ENCODE results near the gene PUS1.

Gene PUS1

DNA sequence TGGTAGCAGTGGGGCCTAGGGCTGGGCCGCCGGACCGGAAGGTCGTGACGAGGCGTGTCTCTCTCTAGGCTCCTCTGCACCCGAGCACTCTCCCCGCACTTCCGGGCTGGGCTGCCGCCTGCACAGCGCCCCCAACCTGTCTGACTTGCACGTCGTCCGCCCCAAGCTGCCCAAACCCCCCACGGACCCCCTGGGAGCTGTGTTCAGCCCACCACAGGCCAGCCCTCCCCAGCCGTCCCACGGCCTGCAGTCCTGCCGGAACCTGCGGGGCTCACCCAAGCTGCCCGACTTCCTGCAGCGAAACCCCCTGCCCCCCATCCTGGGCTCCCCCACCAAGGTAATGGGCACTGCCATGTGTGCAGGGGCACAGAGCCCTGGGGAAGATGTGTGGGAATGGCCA is 13.3 kb upstream of the PUS1 start:
- H3K27ac Mint-ChIP-seq = no peak overlapping the region

DNA sequence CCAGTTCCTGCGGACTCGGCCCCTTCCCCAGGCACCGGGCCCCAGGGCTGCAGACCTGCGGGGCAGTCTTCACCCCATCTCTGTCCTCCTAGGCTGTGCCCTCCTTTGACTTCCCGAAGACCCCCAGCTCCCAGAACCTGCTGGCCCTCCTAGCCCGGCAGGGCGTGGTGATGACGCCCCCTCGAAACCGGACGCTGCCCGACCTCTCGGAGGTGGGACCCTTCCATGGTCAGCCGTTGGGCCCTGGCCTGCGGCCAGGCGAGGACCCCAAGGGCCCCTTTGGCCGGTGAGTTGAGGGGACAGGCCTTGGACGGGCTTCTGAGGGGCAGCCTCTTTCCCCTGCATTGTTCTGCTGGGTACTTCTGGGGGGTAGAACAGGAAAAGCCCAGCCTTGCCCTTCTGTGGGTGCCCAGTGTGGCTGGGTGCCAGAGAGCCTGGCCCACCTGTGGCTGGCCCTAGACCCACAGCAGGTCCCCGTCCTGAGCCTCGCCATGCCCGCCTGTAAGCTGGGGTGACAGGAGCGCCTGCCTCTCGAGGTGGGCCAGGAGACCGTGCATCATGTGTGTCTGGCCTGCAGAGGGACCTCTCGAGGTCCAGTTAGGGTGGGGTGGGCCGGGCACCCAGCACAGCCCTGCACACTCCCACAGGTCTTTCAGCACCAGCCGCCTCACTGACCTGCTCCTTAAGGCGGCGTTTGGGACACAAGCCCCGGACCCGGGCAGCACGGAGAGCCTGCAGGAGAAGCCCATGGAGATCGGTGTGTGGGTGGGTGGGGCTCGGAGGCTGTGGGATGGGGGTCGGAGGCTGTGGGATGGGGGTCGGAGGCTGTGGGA is 12.6 kb upstream of the PUS1 start:
- Mint-ChIP-seq H3K9me3 (no peaks in the 10 kb centered on the region), H3K27ac (no peak overlapping the region), H3K36me3 (ENCODE audit: insufficient read depth) (peaks cover 57% of the 10 kb centered on the region), H3K4me3 (no peak overlapping the region), H3K4me1 (ENCODE audit: low read depth in 2 of 2) (no peaks in the 10 kb centered on the region), H3K27me3 (no peaks in the 10 kb centered on the region)
- no peak for ATAC-seq (replicated peaks)
- no peak for DNase-seq

More for the DNA sequence above, 13.3 kb upstream of the PUS1 start:
- ATAC-seq (replicated peaks) (no peak), DNase-seq (no peak)
- no peaks in the 10 kb centered on the region for H3K27me3 Mint-ChIP-seq
- H3K36me3 Mint-ChIP-seq (ENCODE audit: insufficient read depth) = peaks cover 56% of the 10 kb centered on the region
- H3K9me3 Mint-ChIP-seq = no peaks in the 10 kb centered on the region
- no peaks in the 10 kb centered on the region for H3K4me1 Mint-ChIP-seq (ENCODE audit: low read depth in 2 of 2)
- no peak overlapping the region for H3K4me3 Mint-ChIP-seq

DNA sequence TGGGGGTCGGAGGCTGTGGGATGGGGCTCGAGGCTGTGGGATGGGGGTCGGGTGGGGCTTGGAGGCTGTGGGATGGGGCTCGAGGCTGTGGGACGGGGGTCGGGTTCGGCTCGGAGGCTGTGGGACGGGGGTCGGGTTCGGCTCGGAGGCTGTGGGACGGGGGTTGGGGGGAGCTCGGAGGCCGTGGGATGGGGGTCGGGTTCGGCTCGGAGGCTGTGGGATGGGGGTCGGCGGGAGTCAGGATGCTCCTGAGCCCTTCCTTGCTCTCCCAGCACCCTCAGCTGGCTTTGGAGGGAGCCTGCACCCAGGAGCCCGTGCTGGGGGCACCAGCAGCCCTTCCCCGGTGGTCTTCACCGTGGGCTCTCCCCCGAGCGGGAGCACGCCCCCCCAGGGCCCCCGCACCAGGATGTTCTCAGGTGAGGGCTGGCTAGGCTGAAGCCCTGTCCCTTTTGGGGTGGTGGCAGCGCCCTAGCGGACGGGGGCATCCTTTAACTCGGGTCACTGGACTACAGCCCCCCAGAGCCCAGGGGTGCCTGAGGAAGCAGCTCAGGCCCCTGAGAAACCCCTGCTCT is 11.9 kb upstream of the PUS1 start:
- ATAC-seq (replicated peaks) (no peak), DNase-seq (no peak)
- H3K4me1 Mint-ChIP-seq (ENCODE audit: low read depth in 2 of 2) = no peaks in the 10 kb centered on the region
- H3K4me3 Mint-ChIP-seq = no peak overlapping the region
- no peaks in the 10 kb centered on the region for H3K9me3 Mint-ChIP-seq
- H3K27ac Mint-ChIP-seq = no peak overlapping the region
- peaks cover 64% of the 10 kb centered on the region for H3K36me3 Mint-ChIP-seq (ENCODE audit: insufficient read depth)
- H3K27me3 Mint-ChIP-seq = no peaks in the 10 kb centered on the region

DNA sequence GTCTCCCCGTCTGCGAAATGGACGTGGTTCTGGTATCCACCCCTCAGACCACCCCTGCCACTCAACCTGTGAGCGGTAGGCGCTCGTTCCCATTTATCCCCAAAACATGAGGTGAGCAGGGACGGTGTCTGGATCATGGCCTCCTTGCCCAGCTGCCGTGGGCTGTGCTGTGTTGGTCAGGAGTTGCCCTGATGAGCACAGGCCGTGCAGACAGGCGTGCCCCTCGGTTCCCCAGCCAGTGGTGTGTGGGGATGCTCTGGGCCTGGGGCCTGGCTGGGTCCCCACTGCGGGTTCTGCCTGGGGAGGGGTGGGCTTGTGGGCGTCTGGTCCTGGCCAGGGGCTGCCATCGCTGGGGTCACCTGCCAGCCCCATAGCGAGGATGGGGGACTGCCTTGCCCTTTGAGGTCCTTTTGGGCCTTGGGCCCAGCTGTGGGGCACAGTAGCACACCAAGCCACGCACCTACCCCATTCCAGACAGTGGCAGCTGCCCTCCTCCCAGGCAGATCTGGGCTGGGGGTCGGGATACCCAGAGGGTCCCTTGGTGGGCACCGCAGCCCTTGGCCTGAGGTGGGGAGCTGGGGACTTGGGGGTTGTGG is 11.3 kb upstream of the PUS1 start:
- H3K9me3 Mint-ChIP-seq = no peaks in the 10 kb centered on the region
- H3K36me3 Mint-ChIP-seq (ENCODE audit: insufficient read depth) = peaks cover 63% of the 10 kb centered on the region
- H3K27ac Mint-ChIP-seq = peak overlapping the region in 1 of 2 donors; percentile 60
- no peak for DNase-seq
- no peak for ATAC-seq (replicated peaks)
- no peaks in the 10 kb centered on the region for H3K27me3 Mint-ChIP-seq
- no peaks in the 10 kb centered on the region for H3K4me1 Mint-ChIP-seq (ENCODE audit: low read depth in 2 of 2)
- H3K4me3 Mint-ChIP-seq = no peak overlapping the region

DNA sequence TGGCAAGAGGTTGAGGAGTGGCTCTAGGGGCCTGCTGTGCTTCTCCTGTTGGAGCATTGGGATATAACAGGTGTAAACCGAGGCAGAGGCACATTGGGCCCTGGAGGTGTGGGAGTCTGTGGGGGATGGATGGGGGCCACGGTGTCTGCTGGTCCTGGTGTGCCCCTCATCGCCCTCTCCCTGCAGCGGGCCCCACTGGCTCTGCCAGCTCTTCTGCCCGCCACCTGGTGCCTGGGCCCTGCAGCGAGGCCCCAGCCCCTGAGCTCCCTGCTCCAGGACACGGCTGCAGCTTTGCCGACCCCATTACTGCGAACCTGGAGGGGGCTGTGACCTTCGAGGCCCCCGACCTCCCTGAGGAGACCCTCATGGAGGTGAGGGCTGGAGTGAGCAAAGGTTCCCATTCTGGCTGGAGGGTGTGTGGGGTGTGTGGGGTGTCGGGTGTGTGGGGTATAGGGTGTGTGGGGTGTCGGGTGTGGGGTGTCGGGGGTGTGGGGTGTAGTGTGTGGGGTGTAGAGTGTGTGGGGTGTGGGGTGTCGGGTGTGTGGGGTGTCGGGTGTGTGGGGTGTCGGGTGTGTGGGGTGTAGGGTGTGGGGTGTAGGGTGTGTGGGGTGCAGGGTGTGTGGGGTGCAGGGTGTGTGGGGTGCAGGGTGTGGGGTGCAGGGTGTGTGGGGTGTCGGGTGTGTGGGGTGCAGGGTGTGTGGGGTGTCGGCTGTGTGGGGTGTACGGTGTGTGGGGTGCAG is 10.6 kb upstream of the PUS1 start:
- H3K9me3 Mint-ChIP-seq = no peaks in the 10 kb centered on the region
- H3K4me1 Mint-ChIP-seq (ENCODE audit: low read depth in 2 of 2) = no peaks in the 10 kb centered on the region
- ATAC-seq (replicated peaks) = peak; percentile 39
- H3K27me3 Mint-ChIP-seq = no peaks in the 10 kb centered on the region
- H3K27ac Mint-ChIP-seq = peak overlapping the region in 1 of 2 donors; percentile 60
- H3K4me3 Mint-ChIP-seq = no peak overlapping the region
- no peak for DNase-seq
- peaks cover 63% of the 10 kb centered on the region for H3K36me3 Mint-ChIP-seq (ENCODE audit: insufficient read depth)

DNA sequence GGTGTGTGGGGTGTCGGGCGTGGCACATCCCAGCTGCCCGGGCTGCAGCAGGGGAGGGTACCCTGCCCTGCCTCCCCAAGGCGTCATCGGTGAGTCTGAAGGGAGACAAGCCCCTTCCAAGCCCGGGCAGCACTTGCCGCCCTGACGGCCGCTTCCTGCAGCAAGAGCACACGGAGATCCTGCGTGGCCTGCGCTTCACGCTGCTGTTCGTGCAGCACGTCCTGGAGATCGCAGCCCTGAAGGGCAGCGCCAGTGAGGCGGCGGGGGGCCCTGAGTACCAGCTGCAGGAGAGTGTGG is 10.1 kb upstream of the PUS1 start:
- ATAC-seq (replicated peaks) = no peak
- Mint-ChIP-seq H3K4me3 (no peak overlapping the region), H3K36me3 (ENCODE audit: insufficient read depth) (peaks cover 59% of the 10 kb centered on the region), H3K27ac (no peak overlapping the region), H3K4me1 (ENCODE audit: low read depth in 2 of 2) (no peaks in the 10 kb centered on the region), H3K27me3 (no peaks in the 10 kb centered on the region), H3K9me3 (no peaks in the 10 kb centered on the region)
- no peak for DNase-seq

DNA sequence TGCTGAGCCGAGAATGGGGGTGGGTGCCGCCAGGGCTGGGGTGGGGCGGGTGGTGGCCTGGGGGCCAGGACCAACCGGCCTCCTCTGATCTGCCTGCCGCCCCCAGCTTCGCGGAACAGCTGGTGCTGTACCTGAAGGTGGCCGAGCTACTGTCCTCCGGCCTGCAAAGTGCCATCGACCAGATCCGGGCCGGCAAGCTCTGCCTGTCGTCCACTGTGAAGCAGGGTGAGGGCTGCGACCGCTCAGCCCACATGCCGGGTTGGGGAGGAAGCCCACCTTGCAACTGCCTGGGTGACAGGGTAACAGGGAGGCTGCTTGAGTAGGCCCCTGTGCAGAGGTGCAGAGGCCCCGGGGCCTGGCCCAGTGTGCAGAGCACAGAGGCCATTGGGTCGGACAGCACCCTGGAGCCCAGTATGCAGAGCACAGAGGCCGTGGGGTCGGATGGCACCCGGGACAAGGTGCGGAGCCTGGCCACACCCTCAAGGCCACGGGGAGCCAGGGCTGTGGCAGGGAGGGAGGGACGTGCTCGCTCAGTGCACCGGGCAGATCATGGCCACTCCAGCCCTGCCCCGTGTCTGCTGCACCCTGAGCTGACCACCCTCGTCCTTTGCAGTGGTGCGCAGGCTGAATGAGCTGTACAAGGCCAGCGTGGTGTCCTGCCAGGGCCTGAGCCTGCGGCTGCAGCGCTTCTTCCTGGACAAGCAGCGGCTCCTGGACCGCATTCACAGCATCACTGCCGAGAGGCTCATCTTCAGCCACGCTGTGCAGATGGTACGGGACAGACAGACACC is 9.5 kb upstream of the PUS1 start:
- Mint-ChIP-seq H3K4me3 (no peak overlapping the region), H3K27me3 (no peaks in the 10 kb centered on the region), H3K27ac (no peak overlapping the region), H3K36me3 (ENCODE audit: insufficient read depth) (peaks cover 53% of the 10 kb centered on the region), H3K9me3 (no peaks in the 10 kb centered on the region), H3K4me1 (ENCODE audit: low read depth in 2 of 2) (peaks cover 0 to 2% of the 10 kb centered on the region in 2 donors)
- DNase-seq (no peak), ATAC-seq (replicated peaks) (no peak)

DNA sequence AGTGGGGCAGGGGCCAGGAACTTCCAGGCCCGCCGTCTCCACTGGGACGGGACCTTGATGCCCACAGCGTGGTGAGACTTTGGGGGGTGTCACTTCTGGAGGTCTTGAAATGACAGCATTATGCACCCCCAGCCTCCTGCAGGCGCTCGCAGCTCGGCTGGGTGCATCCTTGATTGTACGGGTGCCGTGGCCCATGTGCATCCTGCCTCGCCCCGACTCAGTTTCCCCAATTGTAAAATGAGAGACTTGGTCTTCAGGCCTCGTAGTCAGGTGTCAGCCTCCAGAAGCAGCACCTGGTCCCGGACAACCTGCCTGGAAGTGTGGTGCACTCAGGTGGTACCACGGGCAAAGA is 8.9 kb upstream of the PUS1 start:
- DNase-seq (no peak), ATAC-seq (replicated peaks) (no peak)
- Mint-ChIP-seq H3K9me3 (no peaks in the 10 kb centered on the region), H3K4me1 (ENCODE audit: low read depth in 2 of 2) (peaks cover 0 to 5% of the 10 kb centered on the region in 2 donors), H3K27me3 (no peaks in the 10 kb centered on the region), H3K36me3 (ENCODE audit: insufficient read depth) (peaks cover 49% of the 10 kb centered on the region), H3K4me3 (no peak overlapping the region), H3K27ac (peak overlapping the region in 1 of 2 donors; percentile 20)

DNA sequence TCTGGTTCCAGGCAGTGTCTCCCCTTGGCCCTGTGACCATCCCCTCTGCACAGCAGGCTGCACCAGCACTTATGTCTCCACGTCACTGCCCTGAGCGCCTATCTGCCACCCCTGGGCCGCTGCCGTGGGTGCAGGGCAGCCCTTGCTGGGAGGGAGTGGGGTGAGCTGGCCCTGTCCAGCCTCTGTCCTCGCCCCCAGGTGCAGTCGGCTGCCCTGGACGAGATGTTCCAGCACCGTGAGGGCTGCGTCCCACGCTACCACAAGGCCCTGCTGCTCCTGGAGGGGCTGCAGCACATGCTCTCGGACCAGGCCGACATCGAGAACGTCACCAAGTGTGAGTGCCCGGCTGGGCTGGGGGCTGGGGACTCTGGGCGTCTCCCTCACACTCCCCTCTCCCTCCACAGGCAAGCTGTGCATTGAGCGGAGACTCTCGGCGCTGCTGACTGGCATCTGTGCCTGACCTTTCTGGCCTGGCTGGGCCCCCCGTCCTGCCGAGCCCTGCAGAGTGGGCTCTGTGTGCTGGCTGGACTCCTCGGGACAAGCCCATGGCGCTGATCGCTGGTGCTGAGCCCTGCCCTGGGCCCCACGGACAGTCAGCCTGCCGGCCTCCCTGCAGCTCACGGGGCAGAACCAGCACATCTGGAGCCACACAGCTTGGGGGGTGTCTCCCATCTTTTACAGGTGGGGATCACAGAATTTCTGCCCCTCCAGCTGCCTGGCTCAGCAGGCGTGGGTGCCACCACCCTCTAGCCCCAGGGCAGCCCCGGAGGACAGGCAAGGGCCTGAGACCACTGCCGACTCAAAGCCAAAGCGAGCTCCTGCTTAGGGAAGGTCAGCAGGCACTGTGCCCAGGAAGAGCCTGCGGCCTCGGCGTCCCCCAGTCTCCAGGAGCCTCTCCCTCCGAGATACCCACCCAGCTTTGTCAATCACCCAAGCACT is 7.9 kb upstream of the PUS1 start:
- DNase-seq (no peak), ATAC-seq (replicated peaks) (no peak)
- Mint-ChIP-seq H3K27me3 (no peaks in the 10 kb centered on the region), H3K9me3 (no peaks in the 10 kb centered on the region), H3K36me3 (ENCODE audit: insufficient read depth) (peaks cover 41% of the 10 kb centered on the region), H3K4me1 (ENCODE audit: low read depth in 2 of 2) (peaks cover 0 to 5% of the 10 kb centered on the region in 2 donors), H3K27ac (peak overlapping the region in 1 of 2 donors; percentile 35), H3K4me3 (no peak overlapping the region)

DNA sequence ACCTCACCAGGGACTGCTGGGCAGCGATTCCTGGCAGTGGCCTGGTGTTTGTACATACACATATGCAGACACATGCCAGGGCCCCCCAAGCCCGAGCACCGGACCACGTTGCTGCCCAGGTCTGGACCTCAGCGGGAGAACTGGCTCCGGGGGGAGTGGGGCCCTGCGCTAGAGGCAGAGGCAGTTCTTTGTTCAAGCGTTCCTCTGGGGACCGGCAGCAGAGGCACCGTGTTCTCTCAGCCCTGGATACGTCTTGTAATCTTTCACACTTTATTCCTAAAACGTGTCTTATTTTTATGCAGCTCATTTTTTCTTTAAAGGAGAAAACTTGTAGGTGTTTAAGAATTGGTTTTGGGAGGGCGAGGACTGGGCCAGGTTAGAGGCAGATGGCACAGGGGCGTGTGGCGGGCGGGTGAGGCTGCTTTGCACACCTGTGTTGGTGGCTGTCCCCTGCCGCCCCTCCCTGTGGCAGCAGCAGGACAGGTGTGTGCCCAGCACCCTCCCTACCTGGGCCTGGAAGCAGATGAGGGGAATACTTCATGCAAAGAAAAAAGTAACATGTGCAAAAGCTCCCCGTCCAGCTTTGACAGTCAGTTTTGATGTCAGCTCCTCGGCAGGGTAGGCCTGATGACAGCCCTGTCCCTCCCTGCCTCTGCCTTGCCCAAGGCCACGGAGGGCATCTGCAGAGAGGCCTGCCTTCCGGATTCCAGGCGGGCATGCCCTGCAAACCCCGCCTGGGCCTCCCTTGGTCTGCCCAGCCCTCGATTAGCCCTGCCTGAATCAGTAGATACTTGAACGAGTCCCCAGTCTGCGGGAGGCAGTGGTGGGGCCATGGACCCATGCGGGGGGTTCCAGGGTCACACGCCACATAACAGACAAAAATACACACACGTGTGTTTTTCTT is 7.0 kb upstream of the PUS1 start:
- H3K9me3 Mint-ChIP-seq = no peaks in the 10 kb centered on the region
- peaks cover 0 to 5% of the 10 kb centered on the region in 2 donors for H3K4me1 Mint-ChIP-seq (ENCODE audit: low read depth in 2 of 2)
- no peak for ATAC-seq (replicated peaks)
- H3K27me3 Mint-ChIP-seq = no peaks in the 10 kb centered on the region
- H3K27ac Mint-ChIP-seq = peak overlapping the region in 1 of 2 donors; percentile 35
- peaks cover 35% of the 10 kb centered on the region for H3K36me3 Mint-ChIP-seq (ENCODE audit: insufficient read depth)
- DNase-seq = no peak
- H3K4me3 Mint-ChIP-seq = no peak overlapping the region

DNA sequence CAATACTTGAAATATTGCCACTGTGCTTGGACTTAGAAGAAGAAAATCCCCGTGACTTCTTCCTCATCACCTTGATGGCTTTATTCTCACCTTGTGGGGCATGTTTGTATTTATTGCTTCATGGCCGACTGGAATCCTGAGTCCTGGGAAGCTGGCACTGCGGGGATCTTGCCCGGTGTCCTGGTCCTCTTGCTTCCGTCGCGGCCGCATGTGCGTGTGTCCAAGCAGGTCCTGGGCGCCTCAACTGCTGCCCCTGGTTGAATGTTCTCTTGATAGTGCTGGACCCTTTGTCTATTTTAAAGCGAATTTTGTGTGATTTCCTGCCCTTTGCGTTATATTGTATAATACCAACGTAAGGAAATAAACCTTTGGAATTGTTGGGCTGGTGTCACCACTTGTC is 6.3 kb upstream of the PUS1 start:
- no peak for ATAC-seq (replicated peaks)
- peaks cover 31% of the 10 kb centered on the region for H3K36me3 Mint-ChIP-seq (ENCODE audit: insufficient read depth)
- peak overlapping the region in 1 of 2 donors; percentile 35 for H3K27ac Mint-ChIP-seq

DNA sequence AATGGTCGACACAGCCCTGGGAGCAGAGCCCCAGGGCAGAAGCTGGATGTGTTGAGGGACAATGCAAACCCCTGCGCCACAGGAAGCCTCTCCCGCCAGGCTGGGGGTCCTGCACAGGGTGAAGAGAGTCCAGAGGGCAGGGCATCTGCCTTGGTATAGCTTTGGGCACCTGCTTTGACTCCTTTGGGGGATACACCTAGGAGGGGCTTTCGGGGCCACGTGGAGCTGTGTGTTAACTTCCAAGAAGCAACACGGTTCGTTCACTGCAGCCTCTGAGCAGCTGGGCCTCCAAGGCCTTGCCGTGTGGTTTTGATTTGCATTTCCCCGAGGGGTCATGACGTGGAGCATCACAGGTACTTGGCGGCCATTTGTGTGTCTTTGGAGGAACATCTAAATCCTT is 5.8 kb upstream of the PUS1 start:
- Mint-ChIP-seq H3K27me3 (no peaks in the 10 kb centered on the region), H3K4me3 (no peak overlapping the region), H3K36me3 (ENCODE audit: insufficient read depth) (peaks cover 31% of the 10 kb centered on the region), H3K9me3 (no peaks in the 10 kb centered on the region), H3K4me1 (ENCODE audit: low read depth in 2 of 2) (peaks cover 4 to 10% of the 10 kb centered on the region in 2 donors), H3K27ac (no peak overlapping the region)
- DNase-seq = no peak
- ATAC-seq (replicated peaks) = peak; percentile 40

More for the DNA sequence above, 6.3 kb upstream of the PUS1 start:
- Mint-ChIP-seq H3K9me3 (no peaks in the 10 kb centered on the region), H3K4me1 (ENCODE audit: low read depth in 2 of 2) (peaks cover under 1 to 6% of the 10 kb centered on the region in 2 donors), H3K27me3 (no peaks in the 10 kb centered on the region), H3K4me3 (no peak overlapping the region)
- DNase-seq = no peak

Measured in effector memory CD8-positive, alpha-beta T cell (primary cell).